Right atrium auricular region (tissue), 2 donors: ENCODE measurements around the gene MYO10. TPM values are rescaled to one million over a fixed set of nuclear protein-coding genes. Genes with fewer than 3 reads are reported as not detected.

Experiments used
- DNase-seq: peaks from one replicate; pipeline ENCODE4 v3.0.0-alpha.2; 2019; ENCODE audit warnings: low spot score
- H3K27ac ChIP-seq, 2 donors: fragments of 200-600 bp; sonication (generic); 1 replicate in 1 of 2; 2 replicates in 1 of 2; pipeline ENCODE4 v1.5.1; 2016 to 2019
- H3K27me3 ChIP-seq, 2 donors: fragments of 200-600 bp; sonication (generic); one replicate each; pipeline versions ENCODE4 v1.5.1 to v1.6.0; 2017 to 2019
- H3K36me3 ChIP-seq: fragments of 200-600 bp; sonication (generic); one replicate; pipeline ENCODE4 v1.5.1; 2016
- H3K4me1 ChIP-seq, 2 donors: fragments of 200-600 bp; sonication (generic); one replicate each; pipeline versions ENCODE4 v1.5.1 to v1.6.0; 2017 to 2019
- H3K4me3 ChIP-seq, 2 donors: fragments of 200-600 bp; sonication (generic); 1 replicate in 1 of 2; 2 replicates in 1 of 2; pipeline ENCODE4 v1.5.1; 2017 to 2019; ENCODE audit warnings: mild to moderate bottlenecking in 1 of 2, moderate library complexity in 1 of 2
- H3K9me3 ChIP-seq, 2 donors: fragments of 200-600 bp; sonication (generic); one replicate each; pipeline ENCODE4 v1.5.1; 2019
- total RNA-seq, 2 donors: library from RNA; depleted of rRNA; stranded (reverse); fragments of >200 nt; gene quantifications; one replicate each; pipeline ENCODE4 v1.1.0, GENCODE V29; 2016
- TF ChIP-seq, protein P1 (sequence below), 2 donors: fragments of 200-600 bp; sonication (generic); IDR thresholded peaks; one replicate each; pipeline ENCODE4 v1.5.1; 2019; ENCODE audit warnings: antibody characterized with exemption in 2 of 2

Gene MYO10
- total RNA-seq, 2 donors from 2014 or later, result 3.8 to 5.5 TPM

DNA sequence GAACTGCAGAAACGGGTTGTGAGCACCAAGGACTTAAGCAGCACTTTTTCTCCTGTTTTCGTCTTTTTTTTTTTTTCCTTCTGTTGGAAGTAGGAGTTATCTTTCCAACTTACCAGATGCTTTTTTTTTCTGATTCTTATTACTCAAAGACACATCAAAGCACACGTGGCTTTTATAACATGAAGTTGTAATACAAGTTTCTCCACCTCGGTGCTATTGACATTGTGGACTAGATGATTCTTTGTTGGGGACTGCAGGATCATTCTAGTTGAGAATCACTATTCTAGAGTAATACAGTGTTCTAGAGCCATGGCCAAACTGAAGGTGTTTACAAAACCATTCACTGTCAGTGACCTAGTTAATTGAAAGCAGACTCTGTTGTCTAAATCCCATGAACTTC is 51.5 kb downstream of the MYO10 start:
- Histone ChIP-seq H3K4me3 (no peak overlapping the region), H3K9me3 (no peaks in the 10 kb centered on the region), H3K27me3 (no peaks in the 10 kb centered on the region), H3K36me3 (no peaks in the 10 kb centered on the region), H3K4me1 (no peaks in the 10 kb centered on the region), H3K27ac (no peak overlapping the region)
- no peak for DNase-seq
- TF ChIP-seq, protein P1, sequence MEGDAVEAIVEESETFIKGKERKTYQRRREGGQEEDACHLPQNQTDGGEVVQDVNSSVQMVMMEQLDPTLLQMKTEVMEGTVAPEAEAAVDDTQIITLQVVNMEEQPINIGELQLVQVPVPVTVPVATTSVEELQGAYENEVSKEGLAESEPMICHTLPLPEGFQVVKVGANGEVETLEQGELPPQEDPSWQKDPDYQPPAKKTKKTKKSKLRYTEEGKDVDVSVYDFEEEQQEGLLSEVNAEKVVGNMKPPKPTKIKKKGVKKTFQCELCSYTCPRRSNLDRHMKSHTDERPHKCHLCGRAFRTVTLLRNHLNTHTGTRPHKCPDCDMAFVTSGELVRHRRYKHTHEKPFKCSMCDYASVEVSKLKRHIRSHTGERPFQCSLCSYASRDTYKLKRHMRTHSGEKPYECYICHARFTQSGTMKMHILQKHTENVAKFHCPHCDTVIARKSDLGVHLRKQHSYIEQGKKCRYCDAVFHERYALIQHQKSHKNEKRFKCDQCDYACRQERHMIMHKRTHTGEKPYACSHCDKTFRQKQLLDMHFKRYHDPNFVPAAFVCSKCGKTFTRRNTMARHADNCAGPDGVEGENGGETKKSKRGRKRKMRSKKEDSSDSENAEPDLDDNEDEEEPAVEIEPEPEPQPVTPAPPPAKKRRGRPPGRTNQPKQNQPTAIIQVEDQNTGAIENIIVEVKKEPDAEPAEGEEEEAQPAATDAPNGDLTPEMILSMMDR (IDR thresholded peaks at IDR 0.05), result no peak

DNA sequence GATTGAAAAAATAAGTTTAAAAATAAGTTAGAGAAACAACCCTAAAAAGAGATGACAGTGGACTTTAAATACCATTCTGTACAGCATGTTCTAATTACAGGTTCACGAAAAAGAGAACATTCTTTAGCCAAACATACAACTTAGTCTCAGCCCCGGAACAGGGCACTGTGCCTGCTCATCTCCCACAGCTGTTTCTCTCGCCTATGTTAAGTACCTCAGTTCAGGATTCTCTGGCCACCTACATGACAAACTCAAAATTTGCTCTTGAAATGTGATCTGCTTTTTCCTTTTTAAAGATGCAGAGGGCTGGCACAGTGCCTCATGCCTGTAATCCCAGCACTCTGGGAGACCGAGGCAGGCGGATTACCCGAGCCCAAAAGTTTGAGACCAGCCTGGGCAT is 52.3 kb downstream of the MYO10 start:
- Histone ChIP-seq H3K9me3 (no peaks in the 10 kb centered on the region), H3K36me3 (no peaks in the 10 kb centered on the region), H3K4me3 (no peak overlapping the region), H3K27me3 (no peaks in the 10 kb centered on the region), H3K27ac (no peak overlapping the region), H3K4me1 (no peaks in the 10 kb centered on the region)
- TF ChIP-seq, protein P1 (IDR thresholded peaks at IDR 0.05), result no peak
- DNase-seq, result no peak

DNA sequence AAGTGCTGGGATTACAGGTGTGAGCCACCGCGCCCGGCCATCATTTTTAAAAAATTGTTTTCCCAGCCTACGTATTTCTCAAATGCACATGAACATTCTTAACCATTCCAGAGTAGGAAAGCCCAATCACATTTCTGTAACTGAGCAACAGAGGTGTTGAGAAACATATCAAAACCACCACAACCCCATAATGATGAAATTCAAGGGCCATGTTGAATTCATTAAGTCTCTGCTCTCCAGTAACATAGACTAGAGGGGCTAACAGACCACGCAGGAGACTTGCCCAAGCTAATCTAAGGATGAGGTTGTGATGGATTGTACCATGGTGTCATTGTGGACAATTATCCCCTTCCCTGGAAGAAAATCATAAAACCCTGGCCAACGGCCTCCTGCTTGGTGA is 52.9 kb downstream of the MYO10 start:
- no peak for DNase-seq
- Histone ChIP-seq H3K36me3 (no peaks in the 10 kb centered on the region), H3K27ac (no peak overlapping the region), H3K9me3 (no peaks in the 10 kb centered on the region), H3K27me3 (no peaks in the 10 kb centered on the region), H3K4me3 (no peak overlapping the region), H3K4me1 (no peaks in the 10 kb centered on the region)
- TF ChIP-seq, protein P1 (IDR thresholded peaks at IDR 0.05), result no peak

DNA sequence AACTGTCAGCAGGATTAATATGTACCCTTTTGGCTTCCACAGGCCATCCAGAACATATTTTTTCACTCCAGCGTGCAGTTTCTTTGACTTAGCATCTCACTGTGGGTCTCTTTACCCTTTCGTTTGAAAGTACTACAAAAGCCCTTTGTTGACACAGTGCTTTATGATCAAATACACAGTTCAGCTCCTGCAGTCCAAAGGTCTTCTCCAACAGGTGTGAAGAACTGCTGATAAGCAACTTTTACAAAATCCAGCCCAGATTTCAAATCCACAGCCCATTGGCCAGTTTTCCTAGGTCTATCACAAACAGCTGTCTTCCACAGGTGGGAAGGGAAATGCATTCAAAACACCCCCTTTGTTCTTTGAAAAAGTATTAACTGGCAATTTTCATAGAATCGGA is 54.8 kb downstream of the MYO10 start:
- Histone ChIP-seq H3K27me3 (no peaks in the 10 kb centered on the region), H3K9me3 (no peaks in the 10 kb centered on the region), H3K36me3 (no peaks in the 10 kb centered on the region), H3K4me1 (no peaks in the 10 kb centered on the region), H3K27ac (no peak overlapping the region), H3K4me3 (no peak overlapping the region)
- no peak for DNase-seq
- TF ChIP-seq, protein P1 (IDR thresholded peaks at IDR 0.05), result no peak

DNA sequence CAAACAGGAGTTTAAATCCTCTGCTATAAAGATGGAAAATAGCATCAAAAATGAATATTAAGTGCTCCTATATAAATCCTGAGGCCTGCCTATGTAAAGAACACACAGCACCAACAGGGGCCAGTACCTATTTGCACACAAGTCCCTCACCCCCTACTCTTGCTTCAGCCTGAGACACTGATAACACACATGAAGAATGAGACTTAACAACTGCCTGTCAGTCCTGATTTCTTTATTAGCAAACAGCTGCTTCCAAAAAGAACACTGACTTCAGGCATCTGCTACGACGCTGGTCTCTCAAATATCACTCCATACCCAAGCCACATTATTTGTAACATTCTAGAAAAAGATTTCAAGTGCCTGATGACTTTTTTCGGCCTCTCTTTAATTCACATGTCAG is 55.5 kb downstream of the MYO10 start:
- no peak overlapping the region for H3K4me3 ChIP-seq
- H3K27me3 ChIP-seq, result no peaks in the 10 kb centered on the region
- H3K9me3 ChIP-seq, result no peaks in the 10 kb centered on the region
- no peak overlapping the region for H3K27ac ChIP-seq
- DNase-seq, result no peak
- TF ChIP-seq, protein P1 (IDR thresholded peaks at IDR 0.05), result no peak
- no peaks in the 10 kb centered on the region for H3K4me1 ChIP-seq
- H3K36me3 ChIP-seq, result no peaks in the 10 kb centered on the region

DNA sequence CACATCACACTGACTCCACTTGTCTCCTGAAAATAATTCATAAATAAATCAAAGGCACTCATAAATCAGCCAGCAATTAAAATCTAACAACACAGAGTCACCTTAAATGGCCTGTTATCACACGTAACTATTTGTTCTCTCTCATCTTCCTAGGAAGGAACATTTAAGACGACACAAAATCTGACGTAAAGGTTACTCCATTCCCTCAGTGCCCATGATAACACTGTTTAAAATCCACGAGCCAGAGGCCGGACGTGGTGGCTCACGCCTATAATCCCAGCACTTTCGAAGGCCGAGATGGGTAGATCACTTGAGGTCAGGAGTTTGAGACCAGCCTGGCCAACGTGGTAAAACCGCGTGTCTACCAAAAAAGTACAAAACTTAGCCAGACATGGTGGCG is 56.4 kb downstream of the MYO10 start:
- Histone ChIP-seq H3K27ac (no peak overlapping the region), H3K27me3 (no peaks in the 10 kb centered on the region), H3K36me3 (no peaks in the 10 kb centered on the region), H3K4me3 (no peak overlapping the region), H3K9me3 (no peaks in the 10 kb centered on the region), H3K4me1 (no peaks in the 10 kb centered on the region)
- TF ChIP-seq, protein P1 (IDR thresholded peaks at IDR 0.05), result no peak
- DNase-seq, result no peak
